H1 (cell line): ENCODE results near the gene ELFN1. TPM values are rescaled to one million over a fixed set of nuclear protein-coding genes. Genes with fewer than 3 reads are reported as not detected.

Experiments
- ASH2L ChIP-seq: fragments of 200-600, 300-600 bp; sonication (generic); IDR thresholded peaks from one replicate; pipeline ENCODE4 v1.7.1; 2017; ENCODE audit warnings: low read length
- JUND ChIP-seq: IDR thresholded peaks from 2 replicates; pipeline ENCODE4 v1.6.1; 2011; ENCODE audit warnings: mild to moderate bottlenecking, improper control_type of control experiment, low read length
- NANOG ChIP-seq: IDR thresholded peaks from 2 replicates; pipeline ENCODE4 v1.6.1; 2011; ENCODE audit warnings: low read length, low read depth, mild to moderate bottlenecking, inconsistent platforms; ENCODE audit not compliant: insufficient read depth, poor library complexity, severe bottlenecking
- SRF ChIP-seq: IDR thresholded peaks from 2 replicates; pipeline ENCODE4 v1.6.1; 2011; ENCODE audit warnings: mild to moderate bottlenecking, low read depth, low read length, moderate library complexity
- TCF12 ChIP-seq: IDR thresholded peaks from 2 replicates; pipeline ENCODE4 v1.6.1; 2011; ENCODE audit warnings: low read depth, mild to moderate bottlenecking, low read length
- polyA plus RNA-seq, 7 experiments: library from polyadenylated mRNA; depleted of rRNA in 3 of 7; stranded (reverse) in 5 of 7; unstranded in 2 of 7; fragments of >200 nt in 5 of 7; fragments of 200-250 nt in 2 of 7; gene quantifications; 1 replicate in 5 of 7; 2 replicates in 1 of 7; 4 replicates in 1 of 7; pipeline versions ENCODE4 v1.2.1 to v1.2.3, GENCODE V29; 2011 to 2013; ENCODE audit warnings: missing spikeins in 2 of 7, mixed read lengths in 2 of 7
- total RNA-seq: library from RNA; stranded (reverse); fragmentation: NEBNext Ultra II Directional; extraction: Animal tissue kit (Norgen Biotek cat#: 25700); gene quantifications from 2 replicates; pipeline ENCODE4 v1.2.1, GENCODE V29; 2021

Gene ELFN1
- total and polyA plus RNA-seq, 2 of the 8 experiments (the other 6 are each of a cell fraction or from before 2014, with no cell fraction given): 2.0 to 4.5 TPM

GRCh38 chr7:1675036-1675671 lies 5.1 kb downstream of the ELFN1 start (continued):
- TF ChIP-seq NANOG: no peak
- TF ChIP-seq JUND: no peak
- TF ChIP-seq TCF12: no peak
- no peak for TF ChIP-seq SRF
- no peak for TF ChIP-seq ASH2L
